NCI-H446 (cell line): Measurements from ENCODE around the gene SEPHS2.
"Not testable (repeated sequence)": the region's sequence is repeated elsewhere in the genome, so short reads cannot be mapped to it uniquely, and the experiment has no call there.

ENCODE experiments used
- DNase-seq, 2 experiments: peaks; one replicate each; lab custom pipeline; 2025; lab: John Stamatoyannopoulos, UW

Gene SEPHS2, protein sequence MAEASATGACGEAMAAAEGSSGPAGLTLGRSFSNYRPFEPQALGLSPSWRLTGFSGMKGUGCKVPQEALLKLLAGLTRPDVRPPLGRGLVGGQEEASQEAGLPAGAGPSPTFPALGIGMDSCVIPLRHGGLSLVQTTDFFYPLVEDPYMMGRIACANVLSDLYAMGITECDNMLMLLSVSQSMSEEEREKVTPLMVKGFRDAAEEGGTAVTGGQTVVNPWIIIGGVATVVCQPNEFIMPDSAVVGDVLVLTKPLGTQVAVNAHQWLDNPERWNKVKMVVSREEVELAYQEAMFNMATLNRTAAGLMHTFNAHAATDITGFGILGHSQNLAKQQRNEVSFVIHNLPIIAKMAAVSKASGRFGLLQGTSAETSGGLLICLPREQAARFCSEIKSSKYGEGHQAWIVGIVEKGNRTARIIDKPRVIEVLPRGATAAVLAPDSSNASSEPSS

DNA sequence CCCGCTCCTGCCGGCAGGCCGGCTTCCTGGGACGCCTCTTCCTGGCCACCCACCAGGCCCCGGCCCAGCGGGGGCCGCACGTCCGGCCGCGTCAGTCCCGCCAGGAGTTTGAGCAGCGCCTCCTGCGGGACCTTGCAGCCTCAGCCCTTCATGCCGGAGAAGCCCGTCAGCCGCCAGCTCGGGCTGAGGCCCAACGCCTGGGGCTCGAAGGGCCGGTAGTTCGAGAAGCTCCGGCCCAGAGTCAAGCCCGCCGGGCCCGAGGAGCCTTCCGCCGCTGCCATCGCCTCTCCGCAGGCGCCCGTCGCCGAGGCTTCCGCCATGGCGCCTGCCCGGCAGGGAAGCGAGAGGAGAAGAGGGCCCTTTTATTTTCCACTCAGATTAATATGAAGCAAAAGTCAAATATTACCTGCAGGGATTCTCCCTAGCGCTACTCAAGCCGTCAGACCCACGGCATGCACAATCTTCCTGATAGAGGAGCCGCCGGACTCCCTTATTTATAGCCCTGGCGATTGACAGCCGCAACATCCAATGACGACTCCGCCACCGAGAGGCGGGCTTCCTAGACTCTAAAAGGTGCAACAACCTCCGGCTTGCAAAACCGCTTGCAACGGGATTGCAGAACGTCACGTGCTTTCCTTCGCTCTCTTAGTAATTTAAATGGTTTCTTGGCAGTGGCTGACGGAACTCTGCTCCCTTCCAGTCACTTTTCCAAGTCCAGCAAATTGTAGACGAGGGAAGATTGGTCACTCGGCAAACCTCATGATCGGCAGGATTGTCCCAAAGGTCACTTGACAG is at the start of gene SEPHS2:
Gene SEPHS2 (minus strand): TSS at position 467 of the 795 bp plus-strand sequence. CDS start 147 bp downstream, at position 320.
- DNase-seq, result peak; percentile 93 to 97

DNA sequence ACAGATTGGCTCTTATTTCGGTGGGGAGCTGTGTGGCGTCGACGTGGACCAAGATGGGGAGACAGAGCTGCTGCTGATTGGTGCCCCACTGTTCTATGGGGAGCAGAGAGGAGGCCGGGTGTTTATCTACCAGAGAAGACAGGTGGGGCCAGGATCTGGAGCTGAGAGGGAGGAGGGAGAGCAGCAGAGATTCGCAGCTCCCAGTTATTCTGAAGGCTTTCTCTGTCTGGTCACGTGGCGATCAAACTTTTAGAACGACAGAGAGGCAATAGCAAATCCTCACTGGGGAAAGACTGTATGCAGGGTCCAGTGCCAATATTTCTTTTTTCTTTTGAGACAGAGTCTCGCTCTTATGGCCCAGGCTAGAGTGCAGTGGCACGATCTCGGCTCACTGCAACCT is 49.0 kb upstream of the SEPHS2 start:
- DNase-seq, result no peak

DNA sequence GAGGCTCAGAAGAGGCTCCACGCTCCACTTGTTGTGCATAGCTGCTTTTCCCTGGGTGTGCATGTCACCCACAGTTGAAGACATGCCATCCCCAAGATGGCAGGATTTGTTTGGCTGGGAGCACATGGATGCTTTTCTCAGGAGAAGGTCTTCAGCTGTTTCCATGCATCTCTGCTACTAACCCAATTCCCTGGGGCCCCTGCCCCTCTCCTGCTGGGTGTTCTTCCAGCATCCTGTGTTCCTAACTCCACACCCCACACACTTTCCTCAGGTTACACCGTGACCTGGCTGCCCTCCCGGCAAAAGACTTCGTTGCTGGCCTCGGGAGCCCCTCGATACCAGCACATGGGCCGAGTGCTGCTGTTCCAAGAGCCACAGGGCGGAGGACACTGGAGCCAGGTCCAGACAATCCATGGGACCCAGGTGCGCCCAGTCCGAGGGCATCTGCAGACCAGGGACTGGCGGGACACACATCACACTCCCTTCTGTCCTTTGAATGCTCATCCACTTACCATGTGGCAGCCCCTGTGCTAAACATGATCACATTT is 48.3 kb upstream of the SEPHS2 start:
- DNase-seq, result no peak

DNA sequence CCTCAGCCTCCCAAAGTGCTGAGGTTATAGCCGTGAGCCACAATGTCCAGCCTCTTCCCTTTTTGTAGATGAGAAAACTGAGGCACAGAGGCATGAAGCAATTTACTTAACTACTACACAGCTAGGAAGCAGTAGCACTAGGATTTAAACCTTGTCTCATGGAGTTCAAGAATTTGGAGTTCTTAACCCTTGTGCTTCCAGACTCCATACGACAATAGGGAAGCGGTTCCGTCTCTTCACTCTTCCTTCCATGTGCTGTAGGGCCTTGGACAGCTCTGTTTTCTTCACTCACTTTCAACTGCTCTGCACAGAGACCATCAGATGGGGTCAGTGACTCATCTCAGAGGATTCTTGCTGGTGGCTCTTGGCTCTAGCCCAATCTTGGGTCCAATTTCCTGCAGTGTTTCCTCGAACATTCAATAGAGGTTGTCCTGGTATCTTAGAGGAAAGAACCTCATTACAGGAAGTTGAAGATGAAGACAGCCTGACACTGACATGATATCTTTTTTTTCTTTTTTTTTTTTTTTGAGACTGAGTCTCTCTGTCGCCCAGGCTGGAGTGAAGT is 46.2 kb upstream of the SEPHS2 start:
- DNase-seq, result no peak

DNA sequence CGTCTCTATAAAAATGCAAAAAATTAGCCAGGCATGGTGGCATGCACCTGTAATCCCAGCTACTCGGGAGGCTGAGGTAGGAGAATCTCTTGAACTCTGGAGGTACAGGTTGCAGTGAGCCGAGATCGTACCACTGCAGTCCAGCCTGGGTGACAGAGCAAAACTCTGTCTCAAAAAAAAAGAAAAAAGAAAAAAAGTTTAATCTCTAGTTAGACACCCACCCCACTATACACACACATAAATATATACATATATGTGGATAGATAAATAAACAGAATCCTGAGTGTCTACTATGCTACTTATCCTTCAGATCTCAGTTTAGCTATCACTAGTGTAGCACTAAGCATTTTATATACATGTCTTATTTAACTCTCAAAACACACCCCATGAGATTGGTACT is 45.6 kb upstream of the SEPHS2 start:
- DNase-seq, result no peak

DNA sequence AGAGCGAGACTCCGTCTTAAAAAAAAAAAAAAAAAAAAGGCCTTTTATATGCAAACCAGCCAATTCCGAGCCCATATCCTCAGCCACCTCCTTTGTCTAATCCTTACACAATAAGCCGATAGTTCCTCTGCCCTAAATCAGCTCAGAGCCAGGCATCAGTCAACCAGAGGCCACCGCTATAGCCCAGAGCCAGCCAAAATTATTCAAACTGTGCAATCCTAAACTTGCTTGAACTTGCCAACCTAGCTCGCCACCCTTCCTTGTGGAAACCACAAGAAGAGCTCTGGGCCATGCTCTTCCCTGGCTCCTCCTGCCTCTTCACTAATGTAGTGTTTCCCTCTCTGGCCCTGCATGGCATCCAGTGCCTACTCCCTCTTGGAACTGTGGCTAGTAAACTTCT is 44.5 kb upstream of the SEPHS2 start:
- DNase-seq, result no peak

DNA sequence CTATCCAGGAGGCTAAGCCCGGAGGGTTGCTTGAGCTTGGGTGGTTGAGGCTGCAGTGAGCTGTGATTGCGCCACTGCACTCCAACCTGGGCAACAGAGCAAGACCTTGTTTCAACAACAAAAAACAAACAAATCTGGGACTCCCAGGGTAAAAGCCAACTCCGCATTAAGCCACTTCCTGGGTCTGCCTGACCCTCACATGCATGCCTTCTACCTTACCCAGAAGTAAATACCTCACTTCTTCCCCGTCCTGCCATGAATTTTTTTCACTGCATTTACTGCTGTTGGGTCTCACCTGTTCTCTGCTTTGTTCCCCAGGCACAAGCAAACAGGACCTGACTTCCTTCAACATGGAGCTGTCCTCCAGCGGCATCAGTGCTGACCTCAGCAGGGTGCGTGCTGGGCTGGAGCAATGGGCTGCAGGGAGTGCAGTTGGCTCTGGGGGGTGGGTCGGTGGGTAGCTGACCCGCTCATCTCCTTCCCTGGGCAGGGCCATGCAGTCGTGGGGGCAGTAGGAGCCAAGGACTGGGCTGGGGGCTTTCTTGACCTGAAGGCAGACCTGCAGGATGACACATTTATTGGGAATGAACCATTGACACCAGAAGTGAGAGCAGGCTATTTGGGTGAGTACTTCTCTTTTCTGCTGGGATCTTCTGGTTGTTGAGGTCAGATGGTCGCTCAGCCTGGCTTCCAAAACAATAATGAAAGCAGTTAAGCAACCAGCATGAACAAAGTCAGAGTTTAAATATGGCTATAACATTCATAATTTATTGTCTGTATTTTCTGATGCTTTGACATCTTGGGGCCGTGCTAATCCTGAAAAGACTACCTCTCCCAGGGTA is 43.3 kb upstream of the SEPHS2 start:
- DNase-seq, result no peak

DNA sequence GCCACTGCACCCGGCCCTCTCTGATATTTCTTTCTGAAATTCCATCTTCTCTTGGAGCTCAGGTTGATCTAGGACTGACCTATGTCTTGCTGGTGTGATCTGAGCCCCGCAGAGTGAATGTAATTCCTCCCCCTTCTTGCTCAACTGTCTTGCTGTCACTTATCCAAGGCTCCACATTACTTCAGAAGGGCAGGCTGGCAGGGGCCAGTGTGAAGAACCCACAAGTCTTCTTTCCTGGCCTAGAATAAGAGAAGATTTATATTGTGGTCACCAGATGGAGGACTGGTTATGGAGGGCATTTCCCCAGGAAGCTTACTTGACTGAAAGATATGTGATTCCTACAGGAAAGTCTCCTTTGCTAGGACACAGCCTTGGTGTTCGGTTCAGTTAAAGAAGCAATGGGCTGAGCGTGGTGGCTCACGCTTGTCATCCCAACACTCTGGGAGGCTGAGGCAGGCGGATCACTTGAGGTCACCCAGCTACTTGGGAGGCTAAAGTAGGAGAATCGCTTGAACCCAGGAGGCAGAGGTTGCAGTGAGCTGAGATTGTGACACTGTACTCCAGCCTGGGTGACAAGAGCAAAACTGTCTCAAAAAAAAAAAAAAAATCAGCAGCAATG is 40.3 kb upstream of the SEPHS2 start:
- DNase-seq, result no peak

DNA sequence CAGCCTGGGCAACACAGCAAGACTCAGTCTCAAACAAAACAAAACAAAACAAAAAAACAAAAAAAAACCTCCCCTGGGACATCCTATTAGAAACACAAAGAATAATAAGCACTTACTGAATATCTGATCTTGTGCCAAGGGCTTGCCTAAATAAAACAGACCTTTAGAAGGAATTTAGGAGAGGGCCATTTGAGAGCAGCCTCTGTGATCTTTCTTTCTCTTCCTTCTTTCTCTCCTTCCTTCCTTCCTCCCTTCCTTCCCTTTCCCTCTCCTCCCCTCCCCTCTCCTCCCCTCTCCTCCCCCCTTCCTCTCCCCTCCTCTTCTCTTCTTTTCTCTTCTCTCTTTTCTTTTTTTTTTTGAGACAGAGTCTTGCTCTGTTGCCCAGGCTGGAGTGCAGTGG is 39.2 kb upstream of the SEPHS2 start:
- DNase-seq, result no peak

DNA sequence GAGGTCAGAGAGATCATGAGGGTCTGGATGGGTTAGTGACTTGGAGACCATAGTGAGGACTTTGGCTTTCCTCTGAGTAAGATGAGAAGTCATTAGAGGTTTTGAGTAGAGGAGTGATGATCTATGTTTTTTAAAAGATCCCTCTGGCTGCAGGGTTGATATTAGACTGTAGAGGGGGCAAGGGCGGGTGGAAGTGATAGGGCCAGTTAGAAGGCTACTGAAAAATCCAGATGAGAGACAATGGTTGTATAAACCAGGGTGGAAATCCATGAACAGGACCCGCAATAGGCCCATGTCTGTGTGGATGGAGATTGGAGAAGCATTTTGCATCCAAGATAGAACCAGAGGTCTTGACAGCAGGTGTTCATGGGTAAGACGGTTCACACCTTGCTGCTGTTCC is 36.7 kb upstream of the SEPHS2 start:
- no peak for DNase-seq

DNA sequence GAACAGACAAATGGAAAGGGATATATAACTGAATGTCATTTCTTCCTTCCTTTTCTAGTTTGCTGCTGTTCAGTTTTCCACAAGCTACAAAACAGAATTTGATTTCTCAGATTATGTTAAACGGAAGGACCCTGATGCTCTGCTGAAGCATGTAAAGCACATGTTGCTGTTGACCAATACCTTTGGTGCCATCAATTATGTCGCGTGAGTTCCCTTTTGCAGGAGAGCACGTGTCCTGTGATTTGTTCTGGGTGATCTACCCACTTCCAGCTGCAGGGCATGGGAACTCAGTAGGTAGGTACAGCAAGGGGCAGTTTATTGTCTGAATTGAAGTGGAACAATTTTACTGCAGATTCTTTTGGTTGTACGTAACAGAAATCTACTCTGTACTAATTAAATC is 35.7 kb upstream of the SEPHS2 start:
- no peak for DNase-seq

DNA sequence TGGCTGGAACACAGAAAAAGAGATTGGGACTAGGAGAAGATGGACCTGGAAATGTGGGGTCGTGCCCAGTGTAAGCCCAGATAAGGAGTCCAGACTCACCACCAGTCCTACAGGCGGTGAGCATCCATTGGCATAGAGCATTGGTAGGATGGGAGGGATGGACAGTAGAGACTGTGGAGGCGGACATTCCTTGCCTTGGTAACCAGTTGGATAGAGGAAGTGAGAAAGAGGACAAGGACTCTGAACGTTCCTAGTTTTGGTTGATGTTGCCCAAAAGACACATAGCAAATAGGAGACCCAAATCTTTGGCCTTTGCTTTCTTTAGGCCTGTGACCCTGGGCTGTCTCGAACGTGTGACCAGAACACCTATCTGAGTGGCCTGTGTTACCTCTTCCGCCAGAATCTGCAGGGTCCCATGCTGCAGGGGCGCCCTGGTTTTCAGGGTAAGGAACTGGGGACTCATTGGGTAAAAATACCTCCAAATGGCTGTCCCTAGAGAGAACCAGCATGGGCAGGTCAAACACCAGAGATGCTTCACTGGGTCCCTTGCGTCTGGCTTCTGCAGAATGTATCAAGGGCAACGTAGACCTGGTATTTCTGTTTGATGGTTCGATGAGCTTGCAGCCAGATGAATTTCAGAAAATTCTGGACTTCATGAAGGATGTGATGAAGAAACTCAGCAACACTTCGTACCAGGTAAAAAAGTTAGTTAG is 33.2 kb upstream of the SEPHS2 start:
- DNase-seq, result no peak

DNA sequence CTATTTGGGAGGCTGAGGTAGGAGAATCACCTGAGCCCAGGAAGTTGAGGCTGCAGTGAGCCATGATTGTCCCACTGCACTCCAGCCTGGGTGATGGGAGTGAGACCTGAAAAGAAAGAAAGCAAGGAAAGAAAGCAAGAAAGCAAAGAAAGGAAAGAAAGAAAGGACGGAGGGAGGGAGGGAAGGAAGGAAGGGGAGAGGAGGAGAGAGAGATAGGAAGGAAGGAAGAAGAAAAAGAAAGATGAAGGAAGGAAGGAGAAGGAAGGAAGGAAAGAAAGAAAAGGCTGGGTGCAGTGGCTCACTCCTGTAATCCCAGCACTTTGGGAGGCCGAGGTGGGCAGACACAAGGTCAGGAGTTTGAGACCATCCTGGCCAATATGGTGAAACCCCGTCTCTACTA is 32.1 kb upstream of the SEPHS2 start:
- DNase-seq, result not testable (repeated sequence)

DNA sequence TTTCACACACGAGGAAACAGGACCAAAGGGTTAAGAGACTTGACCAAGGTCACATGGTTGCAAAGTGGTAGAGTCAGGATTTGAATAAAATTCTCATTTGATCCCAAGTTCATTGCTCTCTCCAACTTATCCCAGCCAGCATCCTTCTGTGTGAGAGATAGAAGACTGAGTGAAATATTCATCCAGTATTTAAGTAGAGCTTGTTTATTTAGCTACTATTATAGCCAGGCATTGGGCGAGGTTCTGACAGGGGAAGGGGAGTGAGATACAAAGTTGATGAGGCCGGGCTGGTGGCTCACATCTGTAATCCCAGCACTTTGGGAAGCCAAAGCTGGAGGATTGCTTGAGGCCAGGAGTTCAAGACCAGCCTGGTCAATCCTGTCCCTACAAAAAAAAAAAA is 31.3 kb upstream of the SEPHS2 start:
- DNase-seq, result no peak

DNA sequence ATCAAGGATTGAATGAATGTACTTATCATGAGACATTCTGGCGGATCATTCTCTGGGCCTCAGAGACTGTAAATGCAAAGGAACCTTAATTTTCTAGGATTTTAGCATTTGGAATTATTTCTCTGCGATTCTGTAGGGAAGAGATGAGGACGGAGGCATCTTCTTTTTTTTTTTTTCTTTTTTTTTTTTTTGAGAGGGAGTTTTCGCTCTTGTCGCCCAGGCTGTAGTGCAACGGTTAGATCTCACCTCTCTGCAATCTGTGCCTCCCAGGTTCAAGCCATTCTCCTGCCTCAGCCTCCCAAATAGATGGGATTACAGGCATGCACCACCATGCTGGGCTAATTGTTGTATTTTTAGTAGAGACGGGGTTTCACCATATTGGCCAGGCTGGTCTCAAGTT is 29.0 kb upstream of the SEPHS2 start:
- no peak for DNase-seq

DNA sequence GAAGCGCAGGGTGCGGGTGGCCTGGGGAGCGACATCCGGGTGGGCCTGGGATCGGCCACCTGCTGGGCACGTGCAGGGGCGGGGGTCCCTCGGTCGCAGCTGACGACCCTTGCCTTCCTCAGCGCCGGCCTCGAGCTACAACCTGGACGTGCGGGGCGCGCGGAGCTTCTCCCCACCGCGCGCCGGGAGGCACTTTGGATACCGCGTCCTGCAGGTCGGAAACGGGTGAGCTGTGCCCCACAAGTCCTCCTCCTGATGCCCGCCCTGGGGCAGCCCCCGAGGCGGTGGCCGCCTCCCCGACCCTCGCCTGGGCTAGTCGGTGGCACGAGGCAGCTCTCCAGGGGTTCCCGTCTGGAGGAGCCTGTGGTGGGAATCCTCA is 28.4 kb upstream of the SEPHS2 start:
- DNase-seq, result no peak

DNA sequence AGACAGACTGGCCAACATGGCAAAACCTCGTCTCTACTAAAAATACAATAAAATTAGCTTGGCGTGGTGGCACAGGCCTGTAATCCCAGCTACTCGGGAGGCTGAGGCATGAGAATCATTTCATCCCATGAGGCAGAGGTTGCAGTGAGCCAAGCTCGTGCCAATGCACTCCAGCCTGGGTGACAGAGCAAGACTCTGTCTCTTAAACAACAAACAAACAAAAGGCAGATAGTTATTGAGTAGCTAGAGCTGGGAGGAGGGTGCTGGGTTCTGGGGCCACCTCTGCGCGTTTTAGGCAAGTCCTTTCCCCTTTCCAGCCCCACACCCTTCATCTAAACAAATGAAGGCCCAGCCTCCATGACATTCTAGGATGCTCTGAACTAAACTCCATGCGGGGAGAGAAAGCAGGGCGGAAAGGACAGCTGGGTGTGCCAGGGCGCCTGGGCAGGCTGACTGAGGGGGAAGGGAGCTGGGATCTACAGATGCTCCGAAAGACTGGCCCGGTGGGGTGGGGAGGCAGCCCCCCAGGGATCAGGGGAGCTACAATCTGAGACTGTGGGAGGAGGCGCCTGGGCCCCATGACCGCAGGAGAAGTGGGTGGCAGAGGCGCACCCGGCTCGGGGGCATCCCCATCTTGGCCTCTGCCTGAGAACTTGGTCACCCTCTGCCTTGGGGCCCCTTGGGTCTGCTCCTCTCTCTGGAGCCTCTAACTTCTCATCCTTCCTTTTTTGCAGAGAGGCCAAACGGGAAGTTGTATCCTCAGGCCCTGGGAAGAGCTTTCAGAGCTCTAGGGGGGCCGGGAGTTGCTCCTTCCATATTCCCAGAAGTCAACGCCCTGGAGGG is 27.8 kb upstream of the SEPHS2 start:
- no peak for DNase-seq

DNA sequence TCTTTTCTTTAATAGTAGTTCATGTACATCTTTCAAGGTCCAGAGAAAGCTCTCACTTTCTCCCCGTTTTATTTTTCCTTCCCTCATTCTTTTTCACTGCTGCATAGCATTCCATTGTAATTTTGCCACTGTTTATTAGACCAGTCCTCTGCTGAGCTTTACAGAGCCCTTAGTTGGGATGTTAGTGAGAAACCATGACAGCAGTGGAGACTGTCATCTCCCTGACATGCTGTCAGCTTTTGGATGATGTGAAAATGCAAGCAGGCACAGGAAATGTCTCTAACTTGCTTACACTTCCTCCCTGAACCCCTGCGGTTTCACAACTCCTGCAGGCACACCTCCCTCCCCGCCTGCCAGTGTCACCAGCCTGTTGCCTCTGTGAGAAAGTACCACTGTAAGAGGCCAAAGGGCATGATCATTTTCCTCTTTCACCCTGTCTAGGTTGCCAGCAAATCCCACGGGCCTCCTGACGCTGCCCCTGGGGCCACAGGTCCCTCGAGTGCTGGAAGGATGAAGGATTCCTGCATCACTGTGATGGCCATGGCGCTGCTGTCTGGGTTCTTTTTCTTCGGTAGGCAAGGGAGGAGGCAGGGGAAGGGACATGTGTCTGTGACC is 26.8 kb upstream of the SEPHS2 start, which contains the start of gene ITGAL:
Gene ITGAL (plus strand): TSS at position 415 of the 615 bp plus-strand sequence. CDS start 96 bp downstream, at position 511.
- no peak for DNase-seq

DNA sequence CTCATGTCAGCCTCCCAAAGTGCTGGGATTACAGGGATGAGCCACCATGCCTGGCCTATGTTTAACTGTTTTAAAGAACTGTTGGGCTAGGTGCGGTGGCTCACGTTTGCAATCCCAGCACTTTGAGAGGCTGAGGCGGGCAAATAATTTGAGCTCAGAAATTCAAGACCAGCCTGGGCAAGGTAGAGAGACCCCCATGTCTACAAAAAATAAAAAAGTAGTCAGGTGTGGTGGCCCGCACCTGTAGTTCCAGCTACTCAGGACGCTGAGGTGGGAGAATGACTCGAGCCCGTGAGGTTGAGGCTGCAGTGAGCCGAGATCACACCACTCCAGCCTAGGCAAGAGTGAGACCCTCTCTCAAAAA is 24.9 kb upstream of the SEPHS2 start:
- DNase-seq, result no peak
